Natural killer cell treated with Interleukin-12 subunit alpha and Interleukin-12 subunit beta and Interleukin-15 and Interleukin-18, amount 100 ng/mL, for 72 hours (primary cell): ENCODE data around the gene SLITRK3. TPM values are rescaled to one million over a fixed set of nuclear protein-coding genes. Genes with fewer than 3 reads are reported as not detected.
"Not testable (repeated sequence)": the region's sequence is repeated elsewhere in the genome, so short reads cannot be mapped to it uniquely, and the experiment has no call there.

Experiments
- ATAC-seq, 2 donors: fragments of 150-1000 bp; cut with Tn5 transposase in 1 of 2; sonication (Bioruptor Pico), chemical (Tn5 transposase) in 1 of 2; 2 replicates each; pipeline ENCODE4 v1.10.0; 2021
- DNase-seq: peaks from one replicate; pipeline ENCODE4 v3.0.0; 2022; ENCODE audit warnings: low spot score
- H3K27ac Mint-ChIP-seq, 2 donors: 1 replicate in 1 of 2; 2 replicates in 1 of 2; pipeline ENCODE4 v1.8.0; 2022; ENCODE audit warnings: mixed read lengths in 2 of 2, mild to moderate bottlenecking in 1 of 2, moderate library complexity in 1 of 2
- H3K27me3 Mint-ChIP-seq, 2 donors: 1 replicate in 1 of 2; 2 replicates in 1 of 2; pipeline ENCODE4 v1.8.0; 2022; ENCODE audit warnings: mixed read lengths in 2 of 2
- H3K36me3 Mint-ChIP-seq: one replicate; pipeline ENCODE4 v1.8.0; 2022; ENCODE audit warnings: mixed read lengths
- H3K4me1 Mint-ChIP-seq, 2 donors: 1 replicate in 1 of 2; 2 replicates in 1 of 2; pipeline ENCODE4 v1.8.0; 2022; ENCODE audit warnings: low read depth in 2 of 2, mixed read lengths in 2 of 2, mild to moderate bottlenecking in 1 of 2
- H3K4me3 Mint-ChIP-seq: one replicate; pipeline ENCODE4 v1.8.0; 2022; ENCODE audit warnings: mixed read lengths
- H3K9me3 Mint-ChIP-seq: 2 replicates; pipeline ENCODE4 v1.8.0; 2022; ENCODE audit warnings: mixed read lengths
- total RNA-seq, 2 donors: library from RNA; stranded (reverse); gene quantifications; one replicate each; pipeline ENCODE4 v1.2.3, GENCODE V29; 2022

The SLITRK3 gene
- total RNA-seq, 2 donors from 2014 or later = not detected

- H3K9me3 Mint-ChIP-seq = peaks cover 22% of the 10 kb centered on the region
- no peak overlapping the region for H3K27ac Mint-ChIP-seq
These were observed 33.3 kb downstream of the SLITRK3 start for GRCh38 chr3:165162883-165163282.

DNA sequence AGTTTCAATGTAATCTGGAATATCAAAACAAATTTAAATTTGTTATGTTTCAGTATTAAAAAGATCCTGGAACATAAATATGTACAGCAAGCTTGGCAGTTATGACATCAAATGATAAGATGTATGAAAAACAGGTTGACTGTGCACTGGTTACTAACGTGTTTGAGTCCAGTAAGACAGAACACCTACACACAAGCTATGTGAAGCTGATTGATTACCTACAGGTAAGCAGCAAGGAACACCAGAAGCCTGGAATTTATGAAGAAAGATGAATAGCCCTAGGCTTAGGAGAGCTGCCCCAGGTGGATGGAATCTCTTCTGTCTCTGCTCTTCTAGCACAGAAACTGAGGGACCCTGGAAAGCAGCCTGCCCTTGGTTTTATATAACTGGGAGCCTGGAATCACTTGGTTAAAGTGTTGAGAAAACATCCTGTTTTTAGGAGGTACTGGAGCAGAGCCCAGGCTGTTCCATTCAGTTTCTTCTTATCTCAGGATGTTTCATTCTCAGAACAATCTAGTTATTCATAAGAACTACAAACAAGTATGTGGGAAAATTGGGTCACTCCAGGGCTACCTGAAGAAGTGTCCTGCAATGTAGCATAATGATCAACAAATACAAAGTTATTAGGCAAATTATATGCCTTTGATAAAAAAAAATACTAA is 36.3 kb downstream of the SLITRK3 start:
- Mint-ChIP-seq H3K4me3 (no peak overlapping the region), H3K27ac (no peak overlapping the region), H3K9me3 (peaks cover 10% of the 10 kb centered on the region), H3K36me3 (no peaks in the 10 kb centered on the region), H3K27me3 (no peaks in the 10 kb centered on the region), H3K4me1 (no peaks in the 10 kb centered on the region)
- ATAC-seq (no peak), DNase-seq (no peak)

More at GRCh38 chr3:165162883-165163282, 33.3 kb downstream of the SLITRK3 start:
- no peaks in the 10 kb centered on the region for H3K4me1 Mint-ChIP-seq
- no peak for DNase-seq
- H3K4me3 Mint-ChIP-seq = no peak overlapping the region
- H3K27me3 Mint-ChIP-seq = no peaks in the 10 kb centered on the region
- no peak for ATAC-seq
- peaks cover 5% of the 10 kb centered on the region for H3K36me3 Mint-ChIP-seq

GRCh38 chr3:165158011-165158410 is 38.2 kb downstream of the SLITRK3 start:
- DNase-seq (no peak), ATAC-seq (no peak)
- H3K4me1 Mint-ChIP-seq = no peaks in the 10 kb centered on the region
- no peak overlapping the region for H3K4me3 Mint-ChIP-seq
- peaks cover 6% of the 10 kb centered on the region for H3K9me3 Mint-ChIP-seq
- H3K27me3 Mint-ChIP-seq = no peaks in the 10 kb centered on the region
- H3K27ac Mint-ChIP-seq = no peak overlapping the region
- H3K36me3 Mint-ChIP-seq = no peaks in the 10 kb centered on the region

DNA sequence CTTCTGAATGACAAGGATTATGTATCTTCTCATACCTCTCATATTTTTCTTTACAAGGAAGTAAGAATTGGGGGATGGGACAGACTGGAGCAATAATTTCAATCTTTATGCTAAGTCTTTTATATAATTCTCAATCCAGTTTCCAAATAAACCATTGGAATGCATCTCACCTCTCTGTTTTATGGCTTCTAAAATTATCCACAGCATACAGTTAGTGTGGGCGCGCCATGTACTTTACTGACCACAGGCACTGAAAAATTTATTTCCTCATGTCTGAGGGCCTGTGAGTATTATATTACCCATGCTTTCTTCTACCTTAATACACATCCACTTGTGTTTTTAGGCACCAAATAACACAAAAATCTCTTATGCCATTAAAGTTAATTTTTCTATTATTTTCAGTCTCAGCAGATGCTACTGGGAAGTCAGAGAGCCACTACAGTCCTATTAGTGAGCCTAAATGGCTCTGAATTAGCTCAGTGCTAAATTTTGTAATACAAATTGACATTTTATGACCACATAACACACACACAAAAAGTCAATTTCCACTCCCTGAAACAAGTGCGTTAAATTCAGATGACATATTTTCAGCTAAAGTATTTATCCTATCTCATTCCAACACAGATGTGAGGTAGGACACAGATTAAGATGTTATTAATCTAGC is 39.3 kb downstream of the SLITRK3 start:
- Mint-ChIP-seq H3K4me1 (no peaks in the 10 kb centered on the region), H3K27ac (no peak overlapping the region), H3K4me3 (no peak overlapping the region), H3K9me3 (peaks cover 2% of the 10 kb centered on the region), H3K36me3 (no peaks in the 10 kb centered on the region), H3K27me3 (no peaks in the 10 kb centered on the region)
- ATAC-seq (no peak), DNase-seq (no peak)

- H3K27me3 Mint-ChIP-seq = no peaks in the 10 kb centered on the region
- H3K4me1 Mint-ChIP-seq = no peaks in the 10 kb centered on the region
- H3K27ac Mint-ChIP-seq = no peak overlapping the region
- no peak overlapping the region for H3K4me3 Mint-ChIP-seq
- no peak for DNase-seq
- ATAC-seq = no peak
- no peaks in the 10 kb centered on the region for H3K36me3 Mint-ChIP-seq
- H3K9me3 Mint-ChIP-seq = peaks cover 10% of the 10 kb centered on the region
These were observed 47.2 kb downstream of the SLITRK3 start for GRCh38 chr3:165148876-165149441.

DNA sequence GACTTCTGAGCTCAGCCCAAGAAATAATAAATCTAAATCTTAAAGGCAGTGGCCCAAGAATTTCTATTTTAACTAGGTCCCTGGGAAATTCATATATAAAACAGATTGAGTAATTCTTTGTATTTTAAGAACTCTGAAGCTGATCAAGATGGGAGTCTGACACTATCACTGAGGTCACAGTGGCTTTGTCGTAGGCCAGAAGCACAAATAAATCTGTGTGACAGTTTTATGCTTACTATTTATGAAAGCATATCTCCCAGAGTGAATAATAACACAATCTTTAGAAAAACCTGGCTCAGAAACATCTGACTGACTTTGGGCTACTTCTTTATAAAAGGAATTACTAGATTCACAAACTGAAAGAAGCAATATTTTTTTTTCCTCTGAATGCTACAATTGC is 51.9 kb downstream of the SLITRK3 start:
- H3K9me3 Mint-ChIP-seq = peaks cover 6% of the 10 kb centered on the region

DNA sequence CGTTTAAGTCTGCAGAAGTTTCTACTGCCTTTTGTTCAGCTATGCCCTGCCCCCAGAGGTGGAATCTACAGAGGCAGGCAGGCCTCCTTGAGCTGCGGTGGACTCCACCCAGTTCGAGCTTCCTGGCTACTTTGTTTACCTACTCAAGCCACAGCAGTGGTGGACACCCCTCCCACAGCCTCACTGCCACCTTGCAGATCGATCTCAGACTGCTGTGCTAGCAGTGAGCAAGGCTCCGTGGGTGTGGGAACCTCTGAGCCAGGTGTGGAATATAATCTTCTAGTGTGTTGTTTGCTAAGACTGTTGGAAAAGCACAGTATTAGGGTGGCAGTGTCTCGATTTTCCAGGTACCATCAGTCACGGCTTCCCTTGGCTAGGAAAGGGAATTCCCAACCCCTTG is 56.3 kb downstream of the SLITRK3 start:
- Mint-ChIP-seq H3K9me3 (peaks cover 10% of the 10 kb centered on the region), H3K36me3 (peaks cover 11% of the 10 kb centered on the region)
- H3K4me3 Mint-ChIP-seq, DNase-seq, H3K27ac Mint-ChIP-seq, ATAC-seq, H3K4me1 Mint-ChIP-seq, H3K27me3 Mint-ChIP-seq: not testable (repeated sequence)

More for the DNA sequence above, 51.9 kb downstream of the SLITRK3 start:
- no peaks in the 10 kb centered on the region for H3K4me1 Mint-ChIP-seq
- no peak overlapping the region for H3K4me3 Mint-ChIP-seq
- no peak overlapping the region for H3K27ac Mint-ChIP-seq
- ATAC-seq (no peak), DNase-seq (no peak)
- H3K27me3 Mint-ChIP-seq = no peaks in the 10 kb centered on the region
- H3K36me3 Mint-ChIP-seq = no peaks in the 10 kb centered on the region

Other genes starting within 250 kb of the SLITRK3 start
- gene SI, start 117.9 kb downstream of the SLITRK3 start, total RNA-seq = not detected